Kidney epithelial cell (primary cell): ENCODE measurements around the gene RPS6KA1. TPM values are rescaled to one million over a fixed set of nuclear protein-coding genes. Genes with fewer than 3 reads are reported as not detected.

Experiments
- DNase-seq: peaks from one replicate; pipeline ENCODE4 v3.0.0-alpha.2; 2010; ENCODE audit warnings: low read depth
- H3K27me3 ChIP-seq: 2 replicates; pipeline ENCODE4 v1.6.0; 2011; ENCODE audit warnings: low read length; ENCODE audit not compliant: control insufficient read depth, insufficient read depth
- H3K36me3 ChIP-seq: 2 replicates; pipeline ENCODE4 v1.5.1; 2011; ENCODE audit warnings: low read length; ENCODE audit not compliant: control insufficient read depth, insufficient read depth
- H3K4me3 ChIP-seq: 2 replicates; pipeline ENCODE4 v1.5.1; 2011; ENCODE audit warnings: low read depth, mild to moderate bottlenecking, control low read depth, low read length
- total RNA-seq: library from RNA; depleted of rRNA; stranded (reverse); fragments of >200 nt; gene quantifications from 2 replicates; pipeline ENCODE4 v1.2.3, GENCODE V29; 2015
- TF ChIP-seq, protein P1 (sequence below): IDR thresholded peaks from 2 replicates; pipeline ENCODE4 v1.5.1; 2011; ENCODE audit warnings: mild to moderate bottlenecking, moderate library complexity, low read length, control low read depth, inconsistent platforms; ENCODE audit not compliant: insufficient read depth, poor library complexity, severe bottlenecking

The RPS6KA1 gene
- total RNA-seq, 1 donor from 2014 or later = 48.1 TPM

DNA sequence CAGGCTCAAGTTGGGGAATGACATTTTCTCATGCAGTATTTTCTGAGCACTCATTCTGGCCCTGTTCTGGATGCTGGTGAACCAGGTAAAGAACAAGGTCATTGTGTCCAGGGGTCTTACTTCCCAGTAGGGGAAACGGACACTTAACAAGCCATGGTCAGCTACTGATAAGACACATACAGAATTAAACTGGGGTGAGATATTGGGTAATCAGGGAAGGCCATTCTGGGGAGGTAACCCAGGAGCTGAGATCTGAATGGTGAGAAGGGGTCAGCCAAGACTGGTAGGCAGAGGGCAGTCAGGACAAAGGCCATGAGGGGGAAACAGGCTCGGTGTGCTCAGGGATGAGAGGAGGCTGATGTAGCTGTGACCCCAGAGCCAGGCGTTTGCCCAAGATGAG lies 45.8 kb downstream of the RPS6KA1 start:
- DNase-seq = no peak
- Histone ChIP-seq H3K27me3 (no peaks in the 10 kb centered on the region), H3K36me3 (no peaks in the 10 kb centered on the region), H3K4me3 (no peak overlapping the region)
- TF ChIP-seq, protein P1, sequence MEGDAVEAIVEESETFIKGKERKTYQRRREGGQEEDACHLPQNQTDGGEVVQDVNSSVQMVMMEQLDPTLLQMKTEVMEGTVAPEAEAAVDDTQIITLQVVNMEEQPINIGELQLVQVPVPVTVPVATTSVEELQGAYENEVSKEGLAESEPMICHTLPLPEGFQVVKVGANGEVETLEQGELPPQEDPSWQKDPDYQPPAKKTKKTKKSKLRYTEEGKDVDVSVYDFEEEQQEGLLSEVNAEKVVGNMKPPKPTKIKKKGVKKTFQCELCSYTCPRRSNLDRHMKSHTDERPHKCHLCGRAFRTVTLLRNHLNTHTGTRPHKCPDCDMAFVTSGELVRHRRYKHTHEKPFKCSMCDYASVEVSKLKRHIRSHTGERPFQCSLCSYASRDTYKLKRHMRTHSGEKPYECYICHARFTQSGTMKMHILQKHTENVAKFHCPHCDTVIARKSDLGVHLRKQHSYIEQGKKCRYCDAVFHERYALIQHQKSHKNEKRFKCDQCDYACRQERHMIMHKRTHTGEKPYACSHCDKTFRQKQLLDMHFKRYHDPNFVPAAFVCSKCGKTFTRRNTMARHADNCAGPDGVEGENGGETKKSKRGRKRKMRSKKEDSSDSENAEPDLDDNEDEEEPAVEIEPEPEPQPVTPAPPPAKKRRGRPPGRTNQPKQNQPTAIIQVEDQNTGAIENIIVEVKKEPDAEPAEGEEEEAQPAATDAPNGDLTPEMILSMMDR = no peak

DNA sequence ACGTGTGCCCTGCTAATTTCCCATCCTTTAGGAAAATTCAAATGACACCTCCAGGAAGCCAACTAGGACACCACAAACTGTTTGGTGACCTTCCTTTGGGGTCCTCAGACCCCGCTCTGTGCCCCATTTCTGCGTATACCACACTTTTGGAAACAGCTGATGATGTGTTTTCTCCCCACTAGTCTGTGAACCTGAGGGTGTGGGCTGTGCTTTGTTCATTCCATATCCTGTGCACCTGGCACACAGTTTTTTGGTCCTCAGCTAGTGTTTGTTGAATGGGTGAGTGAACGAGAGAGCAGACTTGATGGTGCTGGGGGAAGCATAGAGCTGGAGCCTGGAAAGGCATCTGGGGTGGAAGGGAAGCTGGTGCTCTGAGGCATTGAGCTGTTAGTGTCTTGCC lies 48.6 kb downstream of the RPS6KA1 start:
- Histone ChIP-seq H3K27me3 (no peaks in the 10 kb centered on the region), H3K4me3 (no peak overlapping the region), H3K36me3 (no peaks in the 10 kb centered on the region)
- DNase-seq = no peak
- TF ChIP-seq, protein P1 = no peak

DNA sequence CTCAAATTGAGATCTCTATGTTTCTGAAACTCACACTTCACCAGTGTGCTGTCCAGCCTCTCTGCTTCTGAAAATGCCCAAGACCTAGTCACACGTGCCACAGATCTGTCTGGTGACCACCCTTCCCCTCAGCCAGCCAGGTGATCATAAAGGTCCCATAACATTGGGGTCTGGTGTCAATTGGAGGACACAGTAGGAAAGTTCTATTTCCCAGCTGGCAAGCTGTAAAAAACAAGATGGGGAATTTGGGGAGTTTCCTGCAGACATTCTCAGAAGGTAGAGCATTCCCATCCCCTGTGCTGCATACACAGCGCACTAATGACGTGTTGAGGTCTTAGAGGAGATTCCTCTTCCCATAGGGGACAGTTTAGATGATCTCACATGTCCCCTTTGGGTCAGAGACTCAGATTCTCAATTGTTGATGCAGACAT lies 50.1 kb downstream of the RPS6KA1 start:
- no peak for DNase-seq
- TF ChIP-seq, protein P1 = no peak
- H3K4me3 ChIP-seq = no peak overlapping the region
- no peaks in the 10 kb centered on the region for H3K27me3 ChIP-seq
- H3K36me3 ChIP-seq = no peaks in the 10 kb centered on the region

DNA sequence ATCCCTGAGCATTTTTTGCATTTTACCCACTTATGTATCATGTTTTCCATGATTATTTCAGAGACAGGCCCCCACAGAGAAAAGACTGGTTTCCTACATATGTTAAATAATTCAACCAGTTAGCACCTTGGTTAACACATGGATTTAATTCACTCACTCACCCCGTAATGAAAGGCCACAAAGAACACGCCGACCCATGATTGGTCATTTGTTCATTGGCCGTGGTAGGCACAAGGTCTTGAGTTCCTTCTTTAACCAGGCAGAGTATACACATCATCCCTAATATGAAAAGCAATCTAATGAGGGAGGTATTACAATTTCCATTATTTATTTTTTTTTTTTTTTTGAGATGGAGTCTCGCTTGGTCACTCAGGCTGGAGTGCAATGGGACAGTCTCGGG lies 50.6 kb downstream of the RPS6KA1 start:
- Histone ChIP-seq H3K4me3 (no peak overlapping the region), H3K36me3 (no peaks in the 10 kb centered on the region), H3K27me3 (no peaks in the 10 kb centered on the region)
- TF ChIP-seq, protein P1 = no peak
- DNase-seq = no peak

DNA sequence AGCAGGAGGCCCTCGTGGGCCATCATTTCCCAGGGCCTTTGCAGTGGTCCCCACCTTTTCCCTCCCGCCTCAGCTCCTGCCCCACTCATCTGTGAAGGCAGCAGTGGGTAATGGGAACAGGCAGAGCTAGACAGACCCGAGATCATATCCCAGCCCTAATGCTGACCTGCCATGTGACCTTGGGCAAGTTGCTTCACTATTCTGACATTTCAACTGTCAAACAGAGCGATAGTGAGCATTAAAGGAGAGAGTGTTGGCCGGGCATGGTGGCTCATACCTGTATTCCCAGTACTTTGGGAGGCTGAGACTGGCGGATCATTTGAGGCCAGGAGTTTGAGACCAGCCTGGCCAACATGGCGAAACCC lies 51.7 kb downstream of the RPS6KA1 start:
- H3K36me3 ChIP-seq = no peaks in the 10 kb centered on the region
- H3K27me3 ChIP-seq = no peaks in the 10 kb centered on the region
- TF ChIP-seq, protein P1 = no peak
- DNase-seq = no peak
- H3K4me3 ChIP-seq = no peak overlapping the region

DNA sequence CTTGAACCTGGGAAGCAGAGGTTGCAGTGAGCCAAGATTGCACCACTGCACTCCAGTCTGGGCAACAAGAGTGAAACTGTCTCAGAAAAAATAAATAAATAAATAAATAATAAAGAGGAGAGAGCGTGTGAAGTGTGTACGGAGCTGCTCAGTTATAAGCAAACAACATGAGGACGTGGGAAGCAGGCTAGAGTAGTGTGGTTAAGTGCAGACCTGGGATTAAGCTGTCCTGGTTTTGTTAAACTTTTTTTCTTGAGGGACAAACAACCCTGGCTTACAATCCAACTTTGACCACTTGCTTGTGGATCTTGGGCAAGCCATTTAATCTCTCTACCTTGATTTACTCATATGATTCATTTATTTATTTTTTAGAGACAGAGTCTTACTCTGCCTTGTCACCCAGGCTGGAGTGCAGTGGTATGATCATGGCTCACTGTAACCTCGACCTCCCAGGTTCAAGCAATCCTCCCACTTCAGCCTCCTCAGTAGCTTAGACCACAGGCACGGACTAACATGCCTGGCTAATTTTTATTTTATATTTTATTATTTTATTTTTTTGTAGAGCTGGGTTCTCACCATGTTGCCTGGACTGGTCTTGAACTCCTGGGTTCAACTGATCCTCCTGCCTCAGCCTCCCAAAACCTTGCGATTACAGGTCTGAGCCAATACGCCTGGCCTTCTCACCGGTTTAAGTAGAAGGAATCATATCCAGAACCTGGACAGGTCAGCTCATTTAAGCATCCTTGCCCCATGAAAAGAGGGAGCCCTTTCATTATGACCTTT lies 52.7 kb downstream of the RPS6KA1 start:
- no peak overlapping the region for H3K4me3 ChIP-seq
- TF ChIP-seq, protein P1 = no peak
- DNase-seq = no peak
- no peaks in the 10 kb centered on the region for H3K27me3 ChIP-seq
- no peaks in the 10 kb centered on the region for H3K36me3 ChIP-seq
